Kidney epithelial cell (primary cell): Measurements from ENCODE around the gene FOXQ1. TPM values are rescaled to one million over a fixed set of nuclear protein-coding genes. Genes with fewer than 3 reads are reported as not detected.

ENCODE experiments used
- DNase-seq: peaks from one replicate; pipeline ENCODE4 v3.0.0-alpha.2; 2010; ENCODE audit warnings: low read depth
- H3K27me3 ChIP-seq: 2 replicates; pipeline ENCODE4 v1.6.0; 2011; ENCODE audit warnings: low read length; ENCODE audit not compliant: control insufficient read depth, insufficient read depth
- H3K36me3 ChIP-seq: 2 replicates; pipeline ENCODE4 v1.5.1; 2011; ENCODE audit warnings: low read length; ENCODE audit not compliant: control insufficient read depth, insufficient read depth
- H3K4me3 ChIP-seq: 2 replicates; pipeline ENCODE4 v1.5.1; 2011; ENCODE audit warnings: low read depth, mild to moderate bottlenecking, control low read depth, low read length
- CTCF ChIP-seq: IDR thresholded peaks from 2 replicates; pipeline ENCODE4 v1.5.1; 2011; ENCODE audit warnings: mild to moderate bottlenecking, moderate library complexity, low read length, control low read depth, inconsistent platforms; ENCODE audit not compliant: insufficient read depth, poor library complexity, severe bottlenecking
- total RNA-seq: library from RNA; depleted of rRNA; stranded (reverse); fragments of >200 nt; gene quantifications from 2 replicates; pipeline ENCODE4 v1.2.3, GENCODE V29; 2015

FOXQ1 gene
- total RNA-seq, 1 donor from 2014 or later = 6.9 TPM

GRCh38 chr6:1279065-1279464 is 32.8 kb upstream of the FOXQ1 start:
- Histone ChIP-seq H3K4me3 (no peak overlapping the region), H3K27me3 (no peaks in the 10 kb centered on the region), H3K36me3 (no peaks in the 10 kb centered on the region)
- DNase-seq = no peak
- TF ChIP-seq CTCF = no peak

- no peak for DNase-seq
- Histone ChIP-seq H3K27me3 (no peaks in the 10 kb centered on the region), H3K36me3 (no peaks in the 10 kb centered on the region), H3K4me3 (no peak overlapping the region)
- TF ChIP-seq CTCF = no peak
These were observed 31.1 kb upstream of the FOXQ1 start for GRCh38 chr6:1280666-1281300.

- no peaks in the 10 kb centered on the region for H3K36me3 ChIP-seq
- no peaks in the 10 kb centered on the region for H3K27me3 ChIP-seq
- DNase-seq = no peak
- H3K4me3 ChIP-seq = no peak overlapping the region
- TF ChIP-seq CTCF = no peak
These were observed 30.2 kb upstream of the FOXQ1 start for GRCh38 chr6:1281746-1282145.

- DNase-seq = no peak
- no peaks in the 10 kb centered on the region for H3K27me3 ChIP-seq
- no peak overlapping the region for H3K4me3 ChIP-seq
- no peak for TF ChIP-seq CTCF
- no peaks in the 10 kb centered on the region for H3K36me3 ChIP-seq
These were observed 28.4 kb upstream of the FOXQ1 start for GRCh38 chr6:1283501-1283900.

GRCh38 chr6:1285556-1285955 is 26.3 kb upstream of the FOXQ1 start:
- Histone ChIP-seq H3K27me3 (no peaks in the 10 kb centered on the region), H3K36me3 (no peaks in the 10 kb centered on the region), H3K4me3 (no peak overlapping the region)
- TF ChIP-seq CTCF = no peak
- no peak for DNase-seq

- TF ChIP-seq CTCF = no peak
- no peaks in the 10 kb centered on the region for H3K27me3 ChIP-seq
- no peak overlapping the region for H3K4me3 ChIP-seq
- peak; percentile 90 for DNase-seq
- H3K36me3 ChIP-seq = no peaks in the 10 kb centered on the region
These were observed 25.9 kb upstream of the FOXQ1 start for GRCh38 chr6:1285956-1286355.
